Activated CD4-positive, alpha-beta T cell treated with anti-CD3 and anti-CD28 coated beads, Interleukin-2, amount 10 ng/mL, durations not matched to agents 24 days and 14 days (primary cell): ENCODE data around the gene SLC27A5. TPM values are rescaled to one million over a fixed set of nuclear protein-coding genes. Genes with fewer than 3 reads are reported as not detected.
"Not testable (repeated sequence)": the region's sequence is repeated elsewhere in the genome, so short reads cannot be mapped to it uniquely, and the experiment has no call there.

Source experiments
- DNase-seq: peaks from one replicate; pipeline ENCODE4 v3.0.0; 2022
- H3K27ac Mint-ChIP-seq: one replicate; pipeline ENCODE4 v1.8.0; 2022; ENCODE audit warnings: mild to moderate bottlenecking, mixed read lengths
- H3K27me3 Mint-ChIP-seq: one replicate; pipeline ENCODE4 v1.8.0; 2022; ENCODE audit warnings: mixed read lengths
- H3K36me3 Mint-ChIP-seq: one replicate; pipeline ENCODE4 v1.8.0; 2022; ENCODE audit warnings: low read depth, mild to moderate bottlenecking, mixed read lengths
- H3K4me1 Mint-ChIP-seq: one replicate; pipeline ENCODE4 v1.8.0; 2021; ENCODE audit warnings: mixed read lengths
- H3K4me3 Mint-ChIP-seq: one replicate; pipeline ENCODE4 v1.8.0; 2022; ENCODE audit warnings: mild to moderate bottlenecking, moderate library complexity, mixed read lengths
- H3K9me3 Mint-ChIP-seq: one replicate; pipeline ENCODE4 v1.8.0; 2021; ENCODE audit warnings: mixed read lengths
- intact Hi-C: fragments of 100-400 bp; cut with micrococcal nuclease; formaldehyde crosslinking; loops from one replicate; pipeline ENCODE4 v1.15.1; 2023
- total RNA-seq: library from RNA; stranded (reverse); gene quantifications from 2 replicates; pipeline ENCODE4 v1.2.3, GENCODE V29; 2022

Gene SLC27A5
- total RNA-seq, 1 donor from 2014 or later: 24.6 TPM

DNA sequence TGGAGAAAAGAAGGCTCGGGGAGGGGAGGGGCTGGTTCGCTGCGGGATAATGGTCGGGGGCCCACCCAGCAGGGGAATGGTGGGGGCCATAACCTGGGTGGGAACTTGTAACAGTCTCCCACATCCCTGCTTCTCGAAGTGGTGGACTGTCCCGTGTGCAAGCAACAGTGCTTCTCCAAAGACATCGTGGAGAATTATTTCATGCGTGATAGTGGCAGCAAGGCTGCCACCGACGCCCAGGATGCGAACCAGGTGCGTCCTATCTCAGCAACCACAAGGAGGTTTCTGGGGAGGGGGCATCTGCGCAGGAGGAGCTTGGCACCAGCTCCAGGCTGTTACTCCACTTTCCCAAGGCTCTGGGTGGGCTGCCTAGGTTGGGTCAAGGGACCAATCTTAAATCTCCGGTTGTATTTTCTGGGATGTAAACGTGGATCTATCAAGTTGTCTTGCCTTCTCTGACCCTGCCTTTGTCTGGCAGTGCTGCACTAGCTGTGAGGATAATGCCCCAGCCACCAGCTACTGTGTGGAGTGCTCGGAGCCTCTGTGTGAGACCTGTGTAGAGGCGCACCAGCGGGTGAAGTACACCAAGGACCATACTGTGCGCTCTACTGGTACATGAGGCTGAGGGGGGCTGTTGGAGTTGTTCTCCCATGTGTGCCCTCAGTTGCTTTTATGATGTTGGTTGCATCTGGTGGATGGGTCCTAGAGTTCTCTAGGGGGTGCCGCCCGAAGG is 33.7 kb upstream of the SLC27A5 start:
- Mint-ChIP-seq H3K36me3 (peaks cover 51% of the 10 kb centered on the region), H3K4me3 (peak overlapping the region; percentile 94), H3K27ac (peak overlapping the region; percentile 74), H3K27me3 (peaks cover 13% of the 10 kb centered on the region), H3K4me1 (peaks cover 29% of the 10 kb centered on the region), H3K9me3 (no peaks in the 10 kb centered on the region)
- peak; percentile 67 for DNase-seq
- intact Hi-C loops: no loop called here

DNA sequence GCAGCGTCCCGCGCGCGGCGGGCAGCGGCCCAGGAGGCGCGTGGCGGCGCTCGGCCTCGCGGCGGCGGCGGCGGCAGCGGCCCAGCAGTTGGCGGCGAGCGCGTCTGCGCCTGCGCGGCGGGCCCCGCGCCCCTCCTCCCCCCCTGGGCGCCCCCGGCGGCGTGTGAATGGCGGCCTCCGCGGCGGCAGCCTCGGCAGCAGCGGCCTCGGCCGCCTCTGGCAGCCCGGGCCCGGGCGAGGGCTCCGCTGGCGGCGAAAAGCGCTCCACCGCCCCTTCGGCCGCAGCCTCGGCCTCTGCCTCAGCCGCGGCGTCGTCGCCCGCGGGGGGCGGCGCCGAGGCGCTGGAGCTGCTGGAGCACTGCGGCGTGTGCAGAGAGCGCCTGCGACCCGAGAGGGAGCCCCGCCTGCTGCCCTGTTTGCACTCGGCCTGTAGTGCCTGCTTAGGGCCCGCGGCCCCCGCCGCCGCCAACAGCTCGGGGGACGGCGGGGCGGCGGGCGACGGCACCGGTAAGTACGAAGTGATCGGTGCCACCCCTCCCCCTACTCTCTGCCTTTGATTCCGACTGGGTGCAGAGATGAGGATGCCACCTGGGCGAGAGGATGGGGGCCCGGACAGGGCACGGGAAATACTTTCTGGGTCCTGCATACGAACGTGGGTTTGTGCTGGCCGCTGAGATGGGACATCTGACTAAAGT is 32.9 kb upstream of the SLC27A5 start:
- peaks cover 17% of the 10 kb centered on the region for H3K27me3 Mint-ChIP-seq
- intact Hi-C loops: loop anchor here (1.0 kb wide), 5 partner anchors 11 to 45 kb away; partner anchors contain the start of genes CHMP2A, MZF1 and ZBTB45
- peak overlapping the region; percentile 94 for H3K4me3 Mint-ChIP-seq
- peak overlapping the region; percentile 99 for H3K27ac Mint-ChIP-seq
- DNase-seq: no peak
- H3K9me3 Mint-ChIP-seq: no peaks in the 10 kb centered on the region
- peaks cover 45% of the 10 kb centered on the region for H3K36me3 Mint-ChIP-seq
- peaks cover 27% of the 10 kb centered on the region for H3K4me1 Mint-ChIP-seq

DNA sequence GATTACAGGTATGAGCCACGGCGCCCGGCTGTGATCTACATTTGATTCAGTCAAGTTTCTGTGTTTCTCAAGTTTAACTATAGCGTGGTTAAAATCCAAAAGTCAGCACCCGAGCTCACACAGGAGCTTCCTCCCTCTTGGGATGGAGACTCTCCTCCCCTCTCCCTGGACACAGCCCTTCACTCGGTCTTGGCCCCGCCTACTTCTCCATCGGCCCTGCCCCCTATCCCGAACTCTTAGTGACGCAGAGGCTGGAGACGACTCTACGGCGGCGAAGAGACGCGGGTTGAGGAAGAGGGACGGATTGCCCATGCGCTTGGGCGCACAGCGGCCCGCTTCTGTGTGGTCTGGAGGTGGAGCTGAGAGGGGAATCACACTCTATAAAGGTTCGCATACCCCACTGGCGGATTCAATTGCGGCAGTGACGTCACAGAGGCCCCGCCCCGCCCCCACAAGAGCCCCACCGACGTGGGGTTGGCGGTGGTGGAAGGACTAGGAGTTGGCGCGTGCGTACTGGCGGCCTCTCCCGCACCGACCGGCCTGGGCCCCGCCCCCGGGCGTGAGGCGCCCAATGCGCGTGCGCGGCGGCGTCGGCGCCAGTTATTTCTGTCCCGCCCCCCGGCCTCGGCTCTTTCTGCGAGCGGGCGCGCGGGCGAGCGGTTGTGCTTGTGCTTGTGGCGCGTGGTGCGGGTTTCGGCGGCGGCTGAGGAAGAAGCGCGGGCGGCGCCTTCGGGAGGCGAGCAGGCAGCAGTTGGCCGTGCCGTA is 32.2 kb upstream of the SLC27A5 start, which contains the start of gene TRIM28:
TSS of gene TRIM28 (plus strand) at position 239 of the 765 bp plus-strand sequence. CDS start 694 bp downstream, outside the sequence.
- Mint-ChIP-seq H3K4me1 (peaks cover 29% of the 10 kb centered on the region), H3K27ac (peak within 1 kb of the TSS; percentile 99), H3K4me3 (peak within 1 kb of the TSS; percentile 94), H3K27me3 (peaks cover 23% of the 10 kb centered on the region), H3K36me3 (peaks cover 40% of the 10 kb centered on the region), H3K9me3 (no peaks in the 10 kb centered on the region)
- peak; percentile 100 for DNase-seq
- intact Hi-C loops: loop anchor here (1.0 kb wide), 5 partner anchors 11 to 45 kb away; partner anchors contain the start of genes CHMP2A, MZF1 and ZBTB45

DNA sequence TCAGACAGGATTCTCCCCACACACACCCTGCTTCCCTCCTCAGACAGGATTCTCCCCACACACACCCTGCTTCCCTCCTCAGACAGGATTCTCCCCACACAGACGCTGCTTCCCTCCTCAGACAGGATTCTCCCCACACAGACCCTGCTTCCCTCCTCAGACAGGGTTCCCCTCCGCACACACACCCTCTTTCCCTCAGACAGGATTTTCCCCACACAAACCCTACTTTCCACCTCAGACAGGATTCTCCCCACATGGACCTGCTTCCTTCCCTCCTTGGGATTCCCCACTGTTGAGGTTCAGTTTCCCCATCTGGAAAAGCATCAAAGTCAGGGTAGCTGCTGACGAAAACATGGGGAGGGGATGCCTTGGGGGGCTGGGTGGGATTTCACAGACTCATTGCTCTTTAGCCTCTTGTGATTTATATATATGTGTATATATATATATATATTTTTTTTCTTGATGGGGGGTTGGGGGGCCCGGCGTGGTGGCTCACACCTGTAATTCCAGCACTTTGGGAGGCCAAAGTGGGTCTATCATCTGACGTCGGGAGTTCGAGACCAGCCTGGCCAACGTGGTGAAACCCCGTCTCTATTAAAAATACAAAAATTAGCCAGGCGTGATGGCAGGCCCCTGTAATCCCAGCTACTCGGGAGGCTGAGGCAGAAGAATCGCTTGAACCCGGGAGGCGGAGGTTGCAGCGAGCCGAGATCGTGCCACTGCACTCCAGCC is 31.0 kb upstream of the SLC27A5 start:
- Mint-ChIP-seq H3K4me3 (peak overlapping the region; percentile 12), H3K4me1 (peaks cover 30% of the 10 kb centered on the region), H3K36me3 (peaks cover 30% of the 10 kb centered on the region), H3K27ac (peak overlapping the region; percentile 39), H3K27me3 (peaks cover 25% of the 10 kb centered on the region)
- DNase-seq, H3K9me3 Mint-ChIP-seq, intact Hi-C loops: not testable (repeated sequence)

DNA sequence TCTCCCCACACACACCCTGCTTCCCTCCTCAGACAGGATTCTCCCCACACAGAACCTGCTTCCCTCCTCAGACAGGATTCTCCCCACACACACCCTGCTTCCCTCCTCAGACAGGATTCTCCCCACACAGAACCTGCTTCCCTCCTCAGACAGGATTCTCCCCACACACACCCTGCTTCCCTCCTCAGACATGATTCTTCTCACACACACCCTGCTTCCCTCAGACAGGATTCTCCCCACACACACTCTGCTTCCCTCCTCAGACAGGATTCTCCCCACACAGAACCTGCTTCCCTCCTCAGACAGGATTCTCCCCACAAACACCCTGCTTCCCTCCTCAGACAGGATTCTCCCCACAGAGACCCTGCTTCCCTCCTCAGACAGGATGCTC is 27.4 kb upstream of the SLC27A5 start:
- H3K27me3 Mint-ChIP-seq: peaks cover 25% of the 10 kb centered on the region
- H3K27ac Mint-ChIP-seq: peak overlapping the region; percentile 20
- DNase-seq, H3K36me3 Mint-ChIP-seq, H3K9me3 Mint-ChIP-seq, intact Hi-C loops: not testable (repeated sequence)
- peak overlapping the region; percentile 30 for H3K4me3 Mint-ChIP-seq
- H3K4me1 Mint-ChIP-seq: peaks cover 18% of the 10 kb centered on the region

DNA sequence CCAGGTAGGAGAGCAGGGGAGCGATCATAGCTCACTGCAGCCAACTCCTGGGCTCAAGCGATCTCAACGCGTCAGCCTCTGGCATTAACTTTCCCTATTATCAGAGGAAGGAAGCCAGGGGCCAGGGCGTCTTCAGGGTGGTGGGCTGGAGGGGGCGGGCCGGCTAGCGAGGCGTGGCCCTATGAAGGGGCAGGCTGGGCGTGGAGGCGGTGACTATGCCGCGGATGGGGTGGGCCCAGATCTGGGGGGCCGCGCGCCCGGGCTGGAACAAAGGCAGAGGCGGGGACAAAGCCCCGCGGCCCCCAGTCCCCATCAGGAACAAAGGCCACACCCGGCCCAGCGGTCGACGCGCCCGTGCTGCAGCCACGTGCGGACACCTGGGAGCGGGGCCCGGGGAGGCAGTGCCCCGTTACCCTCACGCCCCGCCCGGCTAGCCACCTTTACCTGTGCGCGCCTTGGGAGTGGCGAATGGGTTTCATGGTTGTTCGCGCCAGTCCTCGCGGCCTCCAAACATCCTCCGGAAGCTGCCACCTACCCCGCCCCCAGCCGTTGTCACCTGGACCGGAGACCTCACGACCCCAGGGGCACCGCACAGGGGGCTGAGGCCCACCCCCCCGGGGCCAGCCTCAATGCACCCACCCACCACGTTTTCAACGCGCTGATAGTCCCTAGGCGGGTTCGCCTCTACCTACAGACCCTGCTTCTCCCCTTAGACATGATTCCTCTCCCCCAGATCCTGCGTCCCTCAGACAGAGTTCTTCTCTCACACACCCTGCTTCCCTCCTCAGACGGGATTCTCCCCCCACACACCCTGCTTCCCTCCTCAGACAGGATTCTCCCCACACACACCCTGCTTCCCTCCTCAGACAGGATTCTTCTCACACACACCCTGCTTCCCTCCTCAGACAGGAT is 26.7 kb upstream of the SLC27A5 start:
- DNase-seq: peak; percentile 81
- no peaks in the 10 kb centered on the region for H3K36me3 Mint-ChIP-seq
- peak overlapping the region; percentile 41 for H3K27ac Mint-ChIP-seq
- H3K4me3 Mint-ChIP-seq: peak overlapping the region; percentile 79
- peaks cover 13% of the 10 kb centered on the region for H3K4me1 Mint-ChIP-seq
- intact Hi-C loops: no loop called here
- H3K9me3 Mint-ChIP-seq: no peaks in the 10 kb centered on the region
- peaks cover 20% of the 10 kb centered on the region for H3K27me3 Mint-ChIP-seq

DNA sequence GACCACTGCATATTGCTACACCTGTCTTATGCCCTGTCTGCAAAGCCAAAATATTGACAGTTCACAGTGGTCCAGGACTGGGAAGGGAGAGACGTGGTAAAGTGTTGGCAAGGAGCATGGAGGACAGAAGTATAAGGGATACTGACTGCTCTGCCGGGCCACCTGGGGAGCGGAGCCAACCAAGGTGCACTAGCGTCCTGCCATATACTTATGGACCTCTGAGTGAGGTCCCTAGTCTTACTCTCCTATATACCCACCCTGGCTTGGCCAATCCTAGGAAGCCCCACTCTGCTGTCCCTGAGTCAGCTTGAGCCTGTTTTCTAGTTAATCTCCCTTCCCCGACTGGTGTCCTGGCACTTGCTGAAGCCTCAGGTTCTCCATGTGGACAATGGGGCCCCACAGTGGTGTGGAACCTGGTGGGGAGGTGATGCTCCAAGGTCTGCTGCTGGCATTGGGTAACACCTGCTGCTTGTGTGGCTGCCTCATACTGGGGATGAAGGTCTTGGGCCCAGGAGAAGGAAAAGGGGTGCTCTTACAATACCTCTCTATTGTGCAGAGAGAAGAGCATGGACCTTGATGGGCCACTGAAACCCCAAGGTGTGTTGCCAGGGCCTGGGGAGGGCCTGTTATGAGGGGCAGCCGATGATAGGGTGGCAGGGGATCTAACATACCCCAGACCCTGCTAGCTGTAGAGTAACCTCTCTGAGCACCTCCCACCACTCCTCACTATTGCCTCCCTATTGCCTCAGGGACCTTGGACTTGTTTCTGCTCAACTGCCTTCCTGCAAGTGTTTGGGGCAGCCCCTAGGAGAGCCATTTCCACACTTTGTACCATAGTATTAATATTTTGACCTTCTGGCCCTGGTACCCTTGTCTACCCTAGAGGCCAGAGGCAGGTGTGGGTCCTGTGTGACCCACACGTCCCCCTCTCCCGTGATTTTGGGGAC is 25.3 kb upstream of the SLC27A5 start:
- peaks cover 17% of the 10 kb centered on the region for H3K27me3 Mint-ChIP-seq
- H3K4me1 Mint-ChIP-seq: peaks cover 9% of the 10 kb centered on the region
- H3K9me3 Mint-ChIP-seq: no peaks in the 10 kb centered on the region
- intact Hi-C loops: no loop called here
- no peaks in the 10 kb centered on the region for H3K36me3 Mint-ChIP-seq
- H3K27ac Mint-ChIP-seq: no peak overlapping the region
- DNase-seq: peak; percentile 57
- no peak overlapping the region for H3K4me3 Mint-ChIP-seq

DNA sequence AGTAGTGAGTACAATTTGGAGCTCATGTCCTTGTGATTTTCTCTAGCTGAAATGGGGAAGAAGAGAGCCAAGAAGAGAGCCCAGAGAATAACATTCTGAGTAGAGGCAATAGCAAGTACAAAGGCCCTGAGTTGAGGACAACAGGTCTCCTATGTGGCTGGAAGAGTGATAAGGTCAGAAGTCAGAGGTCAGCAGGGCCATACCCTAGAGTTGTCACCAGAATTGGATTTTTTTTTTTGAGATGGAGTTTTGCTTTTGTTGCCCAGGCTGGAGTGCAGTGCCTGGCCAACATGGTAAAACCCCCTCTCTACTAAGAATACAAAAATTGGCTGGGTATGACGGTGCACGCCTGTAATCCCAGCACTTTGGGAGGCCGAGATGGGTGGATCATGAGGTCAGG is 24.1 kb upstream of the SLC27A5 start:
- intact Hi-C loops: no loop called here
- peaks cover 20% of the 10 kb centered on the region for H3K27me3 Mint-ChIP-seq
- no peak for DNase-seq
- no peak overlapping the region for H3K4me3 Mint-ChIP-seq
- no peak overlapping the region for H3K27ac Mint-ChIP-seq
- H3K4me1 Mint-ChIP-seq: peaks cover 9% of the 10 kb centered on the region
- H3K36me3 Mint-ChIP-seq: no peaks in the 10 kb centered on the region
- no peaks in the 10 kb centered on the region for H3K9me3 Mint-ChIP-seq

DNA sequence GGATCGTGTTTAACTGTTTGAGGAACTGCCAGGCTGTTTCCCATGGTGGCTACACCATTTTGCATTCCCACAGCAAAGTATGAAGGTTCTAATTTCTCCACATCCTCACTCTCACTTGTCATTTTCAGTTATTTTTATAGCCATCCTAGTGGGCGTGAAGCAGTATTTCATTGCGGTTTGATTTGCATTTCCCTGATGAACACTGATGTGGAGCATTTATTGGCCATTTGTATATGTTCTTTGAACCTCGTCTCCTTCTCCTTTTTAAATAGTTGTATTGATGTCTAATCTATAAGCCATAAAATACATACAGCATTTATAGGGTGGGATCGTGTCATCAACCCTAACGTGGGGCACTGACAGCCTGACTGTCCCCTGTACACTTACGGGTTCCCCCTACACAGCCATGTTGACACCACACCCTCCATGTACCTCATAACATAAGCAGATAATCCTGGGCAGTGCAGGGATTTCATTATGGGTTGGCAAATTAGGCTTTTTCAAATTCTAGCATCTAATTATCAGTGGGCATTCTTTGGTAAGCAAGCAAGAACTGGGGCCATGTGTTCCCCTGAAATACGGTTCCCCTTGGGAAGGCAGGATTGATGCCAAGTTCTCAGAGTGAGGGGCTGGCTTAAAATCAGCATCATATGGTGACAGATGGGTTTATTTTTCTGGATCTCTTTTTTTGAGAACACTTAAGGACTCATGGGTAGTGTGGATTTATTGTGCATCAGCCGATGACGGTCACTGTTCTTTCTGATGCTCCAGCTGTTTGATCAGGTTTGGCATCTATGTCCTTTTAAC is 19.4 kb upstream of the SLC27A5 start:
- no peak overlapping the region for H3K27ac Mint-ChIP-seq
- peaks cover 8% of the 10 kb centered on the region for H3K27me3 Mint-ChIP-seq
- intact Hi-C loops: no loop called here
- H3K36me3 Mint-ChIP-seq: no peaks in the 10 kb centered on the region
- no peaks in the 10 kb centered on the region for H3K4me1 Mint-ChIP-seq
- no peak for DNase-seq
- H3K4me3 Mint-ChIP-seq: no peak overlapping the region
- H3K9me3 Mint-ChIP-seq: no peaks in the 10 kb centered on the region

DNA sequence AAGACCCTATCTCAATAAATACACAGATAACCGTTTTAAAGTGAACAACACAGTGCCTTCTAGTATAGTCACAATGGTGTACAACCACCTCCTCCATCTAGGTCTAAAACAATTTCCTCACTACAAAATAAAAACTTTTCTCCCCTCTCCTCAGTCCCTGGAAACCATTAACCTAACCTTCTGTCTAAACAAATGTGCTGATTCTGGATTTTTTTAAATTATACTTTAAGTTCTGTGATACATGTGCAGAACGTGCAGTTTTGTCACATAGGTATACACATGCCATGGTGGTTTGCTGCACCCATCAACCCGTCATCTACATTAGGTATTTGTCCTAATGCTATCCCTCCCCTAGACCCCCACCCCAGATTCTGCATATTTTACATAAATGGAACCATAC is 17.6 kb upstream of the SLC27A5 start:
- H3K27ac Mint-ChIP-seq: no peak overlapping the region
- no peak for DNase-seq

DNA sequence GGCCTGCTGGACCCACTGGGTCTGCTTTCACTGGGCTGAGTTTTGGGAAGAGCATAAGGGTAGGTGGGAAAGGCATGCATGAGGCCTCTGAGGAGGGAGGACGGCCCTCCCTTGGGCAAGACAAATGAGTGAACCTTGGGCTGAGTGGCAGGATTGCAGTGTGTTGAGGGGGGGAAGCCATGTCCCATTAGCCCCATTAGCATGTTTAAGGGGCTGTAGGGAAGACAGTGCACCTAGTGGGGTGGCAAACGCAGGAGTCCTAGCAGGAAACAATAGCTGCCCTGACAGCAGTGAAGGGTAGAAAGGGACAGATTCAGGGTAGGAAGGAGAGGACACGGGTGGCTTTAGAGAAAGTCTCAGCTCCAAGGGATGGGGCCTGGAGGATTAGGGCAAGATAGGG is 10.9 kb upstream of the SLC27A5 start:
- intact Hi-C loops: no loop called here
- Mint-ChIP-seq H3K27me3 (no peaks in the 10 kb centered on the region), H3K36me3 (peaks cover 11% of the 10 kb centered on the region), H3K4me1 (peaks cover 23% of the 10 kb centered on the region), H3K4me3 (no peak overlapping the region), H3K27ac (no peak overlapping the region), H3K9me3 (no peaks in the 10 kb centered on the region)
- DNase-seq: no peak

More for the DNA sequence above, 17.6 kb upstream of the SLC27A5 start:
- H3K36me3 Mint-ChIP-seq: no peaks in the 10 kb centered on the region
- no peaks in the 10 kb centered on the region for H3K9me3 Mint-ChIP-seq
- H3K27me3 Mint-ChIP-seq: peaks cover 8% of the 10 kb centered on the region
- intact Hi-C loops: no loop called here
- no peak overlapping the region for H3K4me3 Mint-ChIP-seq
- no peaks in the 10 kb centered on the region for H3K4me1 Mint-ChIP-seq
